A673 (cell line): Measurements from ENCODE around the gene ANKRD37. TPM values are rescaled to one million over a fixed set of nuclear protein-coding genes. Genes with fewer than 3 reads are reported as not detected.

Source experiments
- BruUV-seq: library from RNA; stranded (reverse); fragments of 400-500 nt; replicated peaks from 2 replicates; lab custom pipeline; 2021; lab: Mats Ljungman, UMichigan
- CTCF ChIA-PET: fragments of 300-600 bp; sonication (Branson Sonifier 250); formaldehyde crosslinking; loops from one replicate; lab custom pipeline; 2022; ENCODE audit warnings: antibody characterized with exemption; lab: Charles Lee
- POLR2A ChIA-PET: fragments of 300-600 bp; sonication (Branson Sonifier 250); formaldehyde crosslinking; loops from one replicate; lab custom pipeline; 2022; ENCODE audit warnings: antibody characterized with exemption; ENCODE audit not compliant: low non-redundant PET; lab: Charles Lee
- DNase-seq: peaks from one replicate; pipeline ENCODE4 v3.0.0-alpha.2; 2015; ENCODE audit warnings: low spot score
- H3K27ac ChIP-seq: fragments of 200-600 bp; sonication (generic); 2 replicates; pipeline ENCODE4 v1.5.1; 2016; ENCODE audit warnings: mixed run types, low read depth, mild to moderate bottlenecking, mixed read lengths, antibody characterized with exemption, low read length; ENCODE audit not compliant: poor library complexity, severe bottlenecking
- H3K27me3 ChIP-seq: fragments of 200-600 bp; sonication (generic); replicated peaks from 2 replicates; pipeline ENCODE4 v1.6.1; 2017; ENCODE audit warnings: mixed run types, low read depth, mild to moderate bottlenecking, mixed read lengths, antibody characterized with exemption, low read length; ENCODE audit not compliant: insufficient read depth, poor library complexity
- H3K36me3 ChIP-seq: fragments of 200-600 bp; sonication (generic); 2 replicates; pipeline ENCODE4 v1.6.1; 2016; ENCODE audit warnings: mixed run types, mild to moderate bottlenecking, mixed read lengths, antibody characterized with exemption, low read length; ENCODE audit not compliant: insufficient read depth, poor library complexity, severe bottlenecking
- H3K4me1 ChIP-seq: fragments of 200-600 bp; sonication (generic); 2 replicates; pipeline ENCODE4 v1.6.1; 2017; ENCODE audit warnings: mixed run types, mild to moderate bottlenecking, mixed read lengths, antibody characterized with exemption, low read length; ENCODE audit not compliant: insufficient read depth, poor library complexity, severe bottlenecking
- H3K4me3 ChIP-seq: fragments of 200-600 bp; sonication (generic); 2 replicates; pipeline ENCODE4 v1.5.1; 2016; ENCODE audit warnings: low read depth, mixed run types, mild to moderate bottlenecking, mixed read lengths, low read length; ENCODE audit not compliant: poor library complexity, severe bottlenecking
- H3K9me3 ChIP-seq: fragments of 200-600 bp; sonication (generic); 2 replicates; pipeline ENCODE4 v1.6.1; 2016; ENCODE audit warnings: mixed run types, low read depth, mild to moderate bottlenecking, mixed read lengths, antibody characterized with exemption, low read length; ENCODE audit not compliant: poor library complexity, severe bottlenecking
- CTCF ChIP-seq: fragments of 300-800, 200-600 bp; sonication (generic); conservative IDR thresholded peaks from 2 replicates; pipeline ENCODE4 v1.5.1; 2017; ENCODE audit warnings: low read depth, mild to moderate bottlenecking, antibody characterized with exemption, low read length, moderate library complexity, mixed read lengths
- EZH2 ChIP-seq: fragments of 200-600 bp; sonication (generic); IDR thresholded peaks from 2 replicates; pipeline ENCODE4 v1.6.1; 2017; ENCODE audit warnings: borderline replicate concordance, low read depth, mild to moderate bottlenecking, mixed read lengths, antibody characterized with exemption, low read length; ENCODE audit not compliant: poor library complexity, severe bottlenecking
- intact Hi-C: fragments of 100-400 bp; cut with micrococcal nuclease; formaldehyde crosslinking; loops from one replicate; pipeline ENCODE4 v1.10.0; 2022; ENCODE audit not compliant: unreplicated experiment
- total RNA-seq: library from RNA; stranded (reverse); gene quantifications from 2 replicates; pipeline ENCODE4 v1.2.3, GENCODE V29; 2021

Gene ANKRD37
- total RNA-seq, 1 experiment from 2014 or later: not detected

GRCh38 chr4:185416955-185417354 is 20.3 kb downstream of the ANKRD37 start:
- Histone ChIP-seq H3K4me1 (no peaks in the 10 kb centered on the region), H3K27ac (no peak overlapping the region), H3K36me3 (peaks cover 7% of the 10 kb centered on the region), H3K27me3 (no peaks in the 10 kb centered on the region), H3K9me3 (no peaks in the 10 kb centered on the region), H3K4me3 (no peak overlapping the region)
- ChIA-PET CTCF (no interaction called here), POLR2A (no interaction called here)
- BruUV-seq: no TSS peak
- TF ChIP-seq CTCF: no peak
- no peak for TF ChIP-seq EZH2
- DNase-seq: no peak
- intact Hi-C loops: no loop called here

GRCh38 chr4:185421366-185422124 is 24.9 kb downstream of the ANKRD37 start:
- Histone ChIP-seq H3K27ac (no peak overlapping the region), H3K27me3 (no peaks in the 10 kb centered on the region), H3K36me3 (no peaks in the 10 kb centered on the region), H3K9me3 (no peaks in the 10 kb centered on the region), H3K4me1 (peaks cover 10% of the 10 kb centered on the region), H3K4me3 (no peak overlapping the region)
- ChIA-PET POLR2A (no interaction called here), CTCF (no interaction called here)
- no peak for TF ChIP-seq CTCF
- TF ChIP-seq EZH2: no peak
- intact Hi-C loops: no loop called here
- no TSS peak for BruUV-seq
- DNase-seq: no peak

- ChIA-PET POLR2A (interaction anchor here (0.6 kb wide), 1 partner anchor 512 kb away, joined by 7 read pairs; no protein-coding TSS in a partner anchor), CTCF (no interaction called here)
- H3K4me1 ChIP-seq: peaks cover 10% of the 10 kb centered on the region
- H3K36me3 ChIP-seq: no peaks in the 10 kb centered on the region
- no peaks in the 10 kb centered on the region for H3K27me3 ChIP-seq
- H3K27ac ChIP-seq: peak overlapping the region; percentile 99
- peak; percentile 7 for DNase-seq
- intact Hi-C loops: no loop called here
- no peaks in the 10 kb centered on the region for H3K9me3 ChIP-seq
- H3K4me3 ChIP-seq: peak overlapping the region; percentile 80
- BruUV-seq: TSS peak; percentile 54
- TF ChIP-seq CTCF (no peak), EZH2 (no peak)
These were observed 28.4 kb downstream of the ANKRD37 start for GRCh38 chr4:185424905-185425646.
